ENCODE data around the gene CHD8.
"Not testable (repeated sequence)": the region's sequence is repeated elsewhere in the genome, so short reads cannot be mapped to it uniquely, and the experiment has no call there.

Gene CHD8

GRCh38 chr14:21455912-21456667, at the start of gene CHD8:
CHD8 (minus strand) TSS chr14:21456123; CDS start chr14:21431643, 24,480 bp downstream.
- DNase-seq (ENCODE audit: low read depth): peak; percentile 99

GRCh38 chr14:21505012-21505553, 49.2 kb upstream of the CHD8 start:
- DNase-seq (ENCODE audit: low read depth): peak; percentile 13

DNA sequence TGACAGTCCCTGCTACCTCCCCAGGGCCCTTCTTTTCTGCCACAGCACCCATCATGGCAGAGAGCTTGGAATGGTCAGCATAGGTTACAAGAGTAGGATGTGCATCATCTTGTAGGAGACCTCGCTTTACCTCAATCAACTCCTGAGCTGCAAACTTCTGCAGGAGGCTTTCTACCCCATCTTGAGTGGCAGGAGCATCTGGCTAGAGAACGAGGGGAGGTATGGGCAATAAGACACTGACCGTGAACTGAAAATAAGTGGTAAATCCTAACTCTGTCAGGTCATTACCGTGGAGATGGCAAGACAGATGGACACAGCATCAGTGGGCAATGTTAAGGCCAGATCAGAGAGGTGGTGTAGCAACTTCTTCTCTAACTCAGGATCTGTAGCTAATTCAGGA, 47.5 kb upstream of the CHD8 start:
- DNase-seq (ENCODE audit: low read depth): no peak

- no peak for DNase-seq (ENCODE audit: low read depth)
Measured at GRCh38 chr14:21501568-21501967, 45.6 kb upstream of the CHD8 start.

GRCh38 chr14:21498540-21499526, 42.9 kb upstream of the CHD8 start:
- DNase-seq (ENCODE audit: low read depth): peak; percentile 9

- DNase-seq (ENCODE audit: low read depth): no peak
Measured at GRCh38 chr14:21496453-21496852, 40.5 kb upstream of the CHD8 start.

DNA sequence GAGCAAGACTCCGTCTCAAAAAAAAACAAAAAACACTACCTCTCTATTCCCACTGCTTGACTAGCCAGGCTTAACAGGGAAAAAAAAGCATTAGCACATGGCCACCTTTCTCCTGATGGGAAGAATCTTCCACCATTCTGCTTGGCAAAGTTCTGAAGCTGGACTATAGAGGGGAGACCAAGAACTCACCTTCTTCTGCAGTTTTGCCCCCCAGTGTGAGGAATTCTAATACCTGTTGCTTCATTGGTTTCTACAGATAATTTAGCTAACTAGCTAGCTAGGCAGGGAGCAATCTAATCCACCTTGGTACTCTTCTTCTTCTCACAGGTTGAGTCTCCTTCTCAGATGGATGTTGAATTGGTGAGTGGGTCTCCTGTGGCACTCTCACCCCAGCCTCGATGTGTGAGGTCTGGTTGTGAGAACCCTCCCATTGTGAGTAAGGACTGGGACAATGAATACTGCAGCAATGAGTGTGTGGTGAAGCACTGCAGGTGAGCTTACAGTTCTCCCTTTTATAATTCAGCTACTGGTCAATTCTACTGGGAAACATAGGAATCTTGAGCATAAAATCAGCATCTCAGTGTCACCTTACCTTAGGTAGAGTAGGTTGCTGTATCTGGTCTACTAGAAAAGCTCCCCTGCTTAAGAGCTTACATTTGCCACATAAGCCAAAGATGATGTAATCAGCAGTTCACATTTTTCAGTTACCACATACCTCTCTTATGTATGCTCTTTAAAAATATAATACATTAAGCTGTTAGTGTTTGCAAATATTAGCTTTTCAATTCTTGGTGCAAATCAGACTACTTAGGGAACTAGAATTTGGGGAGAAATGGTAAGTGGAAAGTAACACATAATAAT, 39.2 kb upstream of the CHD8 start:
- no peak for DNase-seq (ENCODE audit: low read depth)

GRCh38 chr14:21486640-21487087, 30.7 kb upstream of the CHD8 start:
- DNase-seq (ENCODE audit: low read depth): no peak

DNA sequence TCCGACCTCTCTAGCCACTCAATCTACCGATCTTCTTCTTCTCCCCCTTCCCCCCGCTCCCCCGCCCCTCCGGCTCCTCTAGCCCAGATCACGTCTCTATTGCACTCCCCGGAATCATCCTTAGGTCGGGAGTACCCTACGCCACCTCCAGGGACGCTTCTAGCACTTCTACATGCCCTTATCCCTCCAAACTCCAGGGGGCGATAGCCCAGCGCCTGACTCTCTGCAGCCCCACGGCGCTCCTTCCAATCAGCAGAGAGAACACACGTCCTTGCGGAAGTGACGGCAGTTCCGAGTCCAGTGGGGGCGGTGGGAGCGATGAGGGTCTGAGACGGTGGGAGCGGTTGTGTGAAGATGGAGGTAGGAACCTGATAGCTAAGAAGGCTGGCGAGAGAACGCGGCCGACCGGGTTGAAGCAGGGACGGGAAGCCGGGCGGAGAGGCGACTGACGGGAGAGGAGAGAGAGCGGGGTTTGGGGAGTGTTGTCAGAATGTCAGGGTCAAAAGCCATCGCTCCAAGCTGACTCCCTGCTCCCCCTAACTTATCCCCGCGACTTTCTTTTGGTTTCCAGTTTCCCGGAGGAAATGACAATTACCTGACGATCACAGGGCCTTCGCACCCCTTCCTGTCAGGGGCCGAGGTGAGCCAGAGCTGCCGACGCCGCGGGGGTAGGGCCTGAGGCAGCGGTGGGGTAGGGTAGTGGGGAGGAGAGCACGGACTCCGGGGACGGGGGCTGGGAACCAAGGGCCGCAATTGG, 21.2 kb upstream of the CHD8 start, which contains the start of the genes RAB2B and TOX4:
TSS of gene RAB2B (minus strand) at position 35 of the 757 bp plus-strand sequence. CDS start 87 bp downstream, outside the sequence.
TSS of gene TOX4 (plus strand) at position 271 of the 757 bp plus-strand sequence. CDS start at position 355, 84 bp downstream.
- DNase-seq (ENCODE audit: low read depth): peak; percentile 92

GRCh38 chr14:21476523-21476924, 20.6 kb upstream of the CHD8 start:
- peak; percentile 75 for DNase-seq (ENCODE audit: low read depth)

- no peak for DNase-seq (ENCODE audit: low read depth)
Measured at GRCh38 chr14:21475767-21476522, 20.0 kb upstream of the CHD8 start.

DNA sequence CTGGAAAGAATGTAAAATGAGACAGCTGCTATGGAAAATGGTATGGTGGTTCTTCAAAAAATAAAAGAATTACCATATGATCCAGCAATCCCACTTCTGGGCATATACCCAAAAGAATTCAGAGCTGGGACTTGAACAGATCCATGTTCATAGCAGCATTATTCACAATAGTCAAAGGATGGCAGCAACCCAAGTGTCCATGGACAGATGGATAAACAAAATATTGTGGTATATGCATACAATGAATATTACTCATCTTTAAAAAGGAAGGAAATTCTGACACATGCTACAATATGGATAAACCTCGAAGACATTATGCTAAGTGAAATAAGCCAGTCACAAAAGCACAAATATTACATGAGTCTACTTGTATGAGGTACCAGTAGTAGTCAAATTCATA, 11.7 kb upstream of the CHD8 start:
- no peak for DNase-seq (ENCODE audit: low read depth)

DNA sequence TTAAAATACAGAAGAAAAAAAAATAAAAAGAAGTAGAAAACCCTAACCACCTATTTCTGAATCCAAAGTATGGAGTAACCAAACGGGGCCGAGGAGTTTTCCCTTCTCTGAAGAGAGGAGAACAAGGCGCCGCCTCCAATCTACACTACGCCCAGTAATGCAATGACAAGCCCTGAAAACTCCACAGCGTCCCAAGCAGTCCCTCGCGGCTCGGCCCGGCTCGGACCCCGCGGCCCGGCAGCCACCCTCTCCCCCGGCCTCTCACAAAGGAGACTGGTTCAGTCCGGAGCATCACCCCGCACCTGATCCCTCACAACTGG, 371 bp downstream of the CHD8 start:
- no peak for DNase-seq (ENCODE audit: low read depth)

DNA sequence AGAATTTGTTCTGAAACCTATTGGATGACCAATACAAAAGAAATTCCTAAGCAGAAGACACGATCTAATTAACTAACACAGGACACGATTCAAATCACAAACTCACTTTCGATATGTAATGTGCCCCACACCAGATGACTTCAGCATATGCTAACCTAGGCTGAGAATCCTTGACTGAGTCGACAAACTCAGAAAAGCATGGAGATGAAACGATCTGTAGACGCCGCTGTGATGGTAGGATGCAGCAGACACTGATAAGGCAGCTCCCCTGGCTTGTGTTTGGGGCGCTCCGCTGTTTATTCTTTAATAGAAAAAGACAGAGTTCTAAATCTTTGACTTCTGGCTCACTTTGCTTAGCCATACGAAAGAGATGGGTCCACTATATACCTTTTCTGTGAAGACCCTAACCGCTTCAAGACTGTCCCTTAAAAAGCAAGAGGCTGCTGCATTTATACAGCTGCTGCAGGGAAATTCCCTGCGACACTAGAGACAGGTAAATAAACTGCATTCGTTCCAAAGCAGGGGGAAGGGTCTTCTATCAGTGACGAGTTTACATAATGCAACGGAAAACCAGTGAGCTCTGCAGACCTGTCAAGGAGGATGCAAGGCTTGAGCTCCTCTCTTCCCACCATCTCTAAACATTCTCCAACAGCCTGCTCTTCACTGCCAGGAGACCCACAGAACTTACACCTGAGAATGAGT, 929 bp downstream of the CHD8 start:
- DNase-seq (ENCODE audit: low read depth): no peak

DNA sequence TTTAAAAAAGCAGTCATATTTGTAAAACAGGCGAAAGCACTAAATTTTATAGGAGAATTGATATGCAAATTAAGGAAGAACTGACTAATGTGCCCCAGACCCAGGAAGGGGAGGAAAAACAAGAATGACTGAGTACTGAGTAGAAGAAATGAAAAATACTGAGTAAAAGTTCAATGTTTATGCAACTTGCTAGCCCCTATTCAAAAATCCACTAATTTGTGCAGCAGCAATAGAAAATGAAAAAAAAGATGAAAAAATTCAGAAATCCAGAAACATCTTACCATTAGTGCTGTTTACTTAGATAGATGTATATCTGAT, 6.1 kb downstream of the CHD8 start:
- no peak for DNase-seq (ENCODE audit: low read depth)

GRCh38 chr14:21442657-21443056, 13.3 kb downstream of the CHD8 start:
- DNase-seq (ENCODE audit: low read depth): not testable (repeated sequence)

DNA sequence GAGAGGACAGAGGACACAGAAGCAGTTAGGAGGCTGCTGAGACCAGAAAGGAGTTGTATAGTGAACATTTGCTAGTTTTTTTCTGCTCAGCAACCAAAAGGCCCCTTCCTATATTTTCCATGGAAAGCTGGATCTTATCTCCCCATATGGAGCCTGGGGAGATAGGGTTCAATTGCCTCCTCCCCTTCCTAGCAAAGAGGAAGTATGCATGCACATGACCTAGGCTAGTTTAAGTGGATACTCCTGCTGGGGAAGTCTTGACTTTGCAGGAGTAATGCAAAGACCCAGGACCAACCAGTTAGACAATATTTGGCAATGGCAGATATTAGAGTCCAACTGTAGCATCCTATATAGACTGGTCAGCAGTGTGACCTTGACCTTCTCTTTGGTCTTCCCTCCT, 15.1 kb downstream of the CHD8 start:
- no peak for DNase-seq (ENCODE audit: low read depth)

GRCh38 chr14:21437063-21437901, 18.6 kb downstream of the CHD8 start:
- DNase-seq (ENCODE audit: low read depth): peak; percentile 98

Data from stimulated activated CD4-positive, alpha-beta T cell treated with anti-CD3 and anti-CD28 coated beads, Interleukin-2, amount 100 ng/mL, for 4 hours (primary cell).